Stimulated activated CD4-positive, alpha-beta T cell treated with anti-CD3 and anti-CD28 coated beads, Interleukin-15, amount 100 ng/mL, for 48 hours (primary cell): Measurements from ENCODE around the gene BMPER.

ENCODE experiments used
- DNase-seq, 2 donors: peaks; one replicate each; pipeline ENCODE4 v3.0.0-alpha.2; 2020; ENCODE audit warnings: low read depth in 2 of 2

BMPER gene

GRCh38 chr7:34091321-34091917 lies 186.1 kb downstream of the BMPER start:
- DNase-seq: no peak

GRCh38 chr7:34093276-34093675 lies 187.9 kb downstream of the BMPER start:
- DNase-seq: no peak

GRCh38 chr7:34096198-34096651 lies 190.9 kb downstream of the BMPER start:
- no peak for DNase-seq

- DNase-seq: no peak
These were observed 191.4 kb downstream of the BMPER start for GRCh38 chr7:34096777-34097176.

- no peak for DNase-seq
These were observed 195.3 kb downstream of the BMPER start for GRCh38 chr7:34100661-34101060.

GRCh38 chr7:34104115-34104514 lies 198.8 kb downstream of the BMPER start:
- DNase-seq: no peak

- no peak for DNase-seq
These were observed 199.7 kb downstream of the BMPER start for GRCh38 chr7:34104992-34105391.

- DNase-seq: no peak
These were observed 201.9 kb downstream of the BMPER start for GRCh38 chr7:34107276-34107675.

GRCh38 chr7:34108165-34108564 lies 202.8 kb downstream of the BMPER start:
- no peak for DNase-seq

- DNase-seq: no peak
These were observed 204.8 kb downstream of the BMPER start for GRCh38 chr7:34109936-34110780.

- DNase-seq: no peak
These were observed 205.7 kb downstream of the BMPER start for GRCh38 chr7:34111031-34111430.

GRCh38 chr7:34115503-34115902 lies 210.2 kb downstream of the BMPER start:
- DNase-seq: no peak

GRCh38 chr7:34117573-34117972 lies 212.2 kb downstream of the BMPER start:
- DNase-seq: no peak

- DNase-seq: no peak
These were observed 216.0 kb downstream of the BMPER start for GRCh38 chr7:34121366-34121765.

- DNase-seq: no peak
These were observed 218.0 kb downstream of the BMPER start for GRCh38 chr7:34123316-34123715.

- DNase-seq: no peak
These were observed 219.4 kb downstream of the BMPER start for GRCh38 chr7:34124765-34125164.

- DNase-seq: no peak
These were observed 223.4 kb downstream of the BMPER start for GRCh38 chr7:34128762-34129161.

- DNase-seq: no peak
These were observed 225.4 kb downstream of the BMPER start for GRCh38 chr7:34130558-34131295.

- no peak for DNase-seq
These were observed 226.0 kb downstream of the BMPER start for GRCh38 chr7:34131371-34131770.

- no peak for DNase-seq
These were observed 228.1 kb downstream of the BMPER start for GRCh38 chr7:34133356-34133982.

- peak in 1 of 2 donors; percentile 8 for DNase-seq
These were observed 228.8 kb downstream of the BMPER start for GRCh38 chr7:34133983-34134782.
